Stimulated activated CD8-positive, alpha-beta memory T cell treated with anti-CD3 and anti-CD28 coated beads, Interleukin-15, amount 100 ng/mL, for 1 hour (primary cell): Measurements from ENCODE around the gene OR52D1.

Source experiments
- DNase-seq: peaks from one replicate; pipeline ENCODE4 v3.0.0-alpha.2; 2020; ENCODE audit warnings: low read depth

The OR52D1 gene

DNA sequence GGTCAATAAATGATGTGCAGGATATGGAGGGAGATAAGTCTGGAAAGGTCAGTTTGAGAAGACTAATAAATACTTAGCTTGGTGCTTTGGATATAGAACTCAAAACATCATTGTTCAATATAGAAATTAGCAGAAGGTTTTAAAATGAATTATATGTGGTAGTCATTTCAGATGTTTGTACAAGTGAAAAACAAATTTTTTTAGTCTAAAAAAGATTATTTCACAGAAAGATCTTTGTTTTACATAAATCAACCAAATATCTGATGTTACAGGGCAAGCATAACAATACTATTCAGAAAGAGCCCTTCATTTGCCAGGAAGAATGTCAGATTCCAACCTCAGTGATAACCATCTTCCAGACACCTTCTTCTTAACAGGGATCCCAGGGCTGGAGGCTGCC lies at the start of gene OR52D1:
Gene OR52D1, plus strand, starts transcription at position 301 of the 400 bp plus-strand sequence. Its CDS starts 22 bp downstream, at position 323.
- no peak for DNase-seq

DNA sequence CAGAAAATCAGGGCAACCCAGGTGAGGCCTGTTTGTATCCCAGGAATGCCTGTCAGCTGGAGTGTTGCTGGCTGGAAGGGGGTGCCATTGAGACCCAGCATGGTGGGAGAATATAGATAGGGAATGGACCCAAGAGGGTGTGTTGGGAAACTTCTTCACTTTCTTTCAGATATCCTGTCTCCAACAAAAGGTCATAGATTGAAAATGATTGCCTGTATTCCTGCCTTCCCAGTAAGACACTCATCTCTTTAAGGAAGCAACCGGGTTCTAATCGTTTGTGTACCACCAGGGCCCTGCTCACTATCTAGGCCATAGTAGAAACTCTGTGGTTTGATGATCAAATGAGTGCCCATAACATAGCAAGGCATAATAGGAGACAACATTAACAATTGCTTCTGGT lies 47.1 kb upstream of the OR52D1 start, which contains the start of gene OR51I1:
Gene OR51I1, minus strand, starts transcription at position 101 of the 400 bp plus-strand sequence. Its CDS starts 0 bp downstream, at position 101.
- DNase-seq: no peak

DNA sequence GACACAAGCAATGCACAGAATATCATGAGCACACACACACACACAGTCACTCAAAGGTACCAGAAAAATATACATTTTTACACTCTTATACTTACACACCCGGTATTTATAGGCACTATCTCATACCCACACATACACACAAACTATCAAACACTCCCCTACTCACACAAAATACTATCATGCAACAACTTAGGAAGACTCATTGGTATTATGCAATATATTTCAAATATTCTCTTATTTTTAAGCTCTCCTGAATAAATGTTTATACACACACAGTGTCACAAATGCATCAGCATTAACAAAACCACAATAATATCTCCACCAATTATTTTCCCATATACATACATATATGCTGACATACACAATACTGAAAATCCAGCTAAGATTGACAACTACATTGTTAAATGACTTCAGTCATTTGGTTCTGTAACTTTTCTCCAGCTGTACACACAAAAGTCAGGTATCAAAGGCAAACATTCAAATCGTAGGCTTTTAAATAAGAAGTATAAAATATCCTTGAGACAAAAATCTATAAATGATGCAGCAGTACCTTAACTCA lies 44.6 kb upstream of the OR52D1 start:
- DNase-seq: no peak

DNA sequence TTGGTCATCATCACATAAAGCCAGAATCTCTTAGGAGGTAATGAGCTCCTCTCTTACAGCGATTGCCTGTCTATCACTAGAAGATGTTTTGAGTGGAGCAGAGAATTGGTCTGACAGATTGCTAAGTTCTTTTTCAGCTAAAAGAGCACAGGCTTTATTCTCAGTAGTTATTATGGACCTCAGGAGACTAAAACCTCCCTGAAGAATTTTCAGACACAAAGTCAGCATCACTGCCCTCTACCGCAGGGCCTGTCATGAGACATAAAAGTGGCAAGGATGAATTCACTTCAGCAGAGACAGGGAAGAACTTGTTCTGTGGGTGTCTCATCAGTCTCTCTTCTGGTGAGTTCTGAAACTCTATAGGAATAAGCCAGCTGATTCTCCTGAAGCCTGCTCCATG lies 39.5 kb upstream of the OR52D1 start, which contains the start of gene OR51I2:
Gene OR51I2, plus strand, starts transcription at position 301 of the 400 bp plus-strand sequence. CDS start 4,166 bp downstream, outside the sequence.
- DNase-seq: no peak

DNA sequence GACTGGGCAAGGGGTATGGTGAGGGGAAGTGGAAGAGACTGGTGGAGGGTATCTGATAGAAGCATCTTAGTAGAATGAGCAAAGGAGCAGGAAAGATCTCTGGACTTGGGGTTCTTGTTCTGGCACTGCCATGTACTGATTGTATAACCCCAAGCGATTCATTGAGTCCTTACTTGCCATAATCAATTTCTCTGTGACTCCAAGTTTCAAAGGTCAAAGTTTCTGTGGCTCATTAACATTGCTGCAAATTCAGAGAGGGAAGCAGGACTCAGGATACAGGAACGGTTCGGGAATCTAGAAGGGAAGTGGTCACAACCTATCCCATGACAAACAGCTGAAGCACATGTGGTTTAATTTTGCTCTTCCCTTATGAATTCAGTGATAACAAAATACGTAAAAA lies 39.1 kb upstream of the OR52D1 start:
- DNase-seq: no peak

DNA sequence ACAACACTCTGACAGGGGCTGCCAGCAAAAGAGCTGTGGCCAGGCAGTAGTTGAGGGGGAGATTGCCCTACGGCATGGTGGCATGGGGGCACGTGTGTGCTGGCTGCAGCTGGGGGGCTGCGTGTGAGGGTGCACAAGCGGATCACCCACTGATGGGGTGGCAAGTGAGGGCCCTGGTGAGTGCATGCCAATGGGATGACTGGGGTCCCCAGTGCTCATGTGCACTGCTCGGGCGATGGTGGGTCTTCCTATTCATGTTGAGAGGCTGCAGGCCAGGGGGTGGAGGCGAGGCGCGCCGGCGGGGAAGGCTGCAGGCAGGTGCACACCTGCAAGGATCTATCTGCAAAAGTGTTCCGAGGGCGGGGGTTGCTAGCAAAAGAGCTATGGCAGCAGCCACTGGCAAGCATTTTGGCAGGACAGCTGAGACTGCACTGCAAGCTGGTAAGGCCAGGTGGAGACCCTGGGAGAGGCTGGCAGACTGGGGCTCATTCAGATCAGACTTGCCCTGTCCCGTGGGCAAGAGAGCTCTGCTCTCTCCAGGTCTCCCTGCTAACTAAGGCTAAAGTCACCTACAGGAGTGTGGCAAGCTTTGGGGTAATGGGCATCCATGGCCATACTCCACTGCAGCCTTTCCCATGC lies 27.4 kb upstream of the OR52D1 start:
- DNase-seq: no peak

DNA sequence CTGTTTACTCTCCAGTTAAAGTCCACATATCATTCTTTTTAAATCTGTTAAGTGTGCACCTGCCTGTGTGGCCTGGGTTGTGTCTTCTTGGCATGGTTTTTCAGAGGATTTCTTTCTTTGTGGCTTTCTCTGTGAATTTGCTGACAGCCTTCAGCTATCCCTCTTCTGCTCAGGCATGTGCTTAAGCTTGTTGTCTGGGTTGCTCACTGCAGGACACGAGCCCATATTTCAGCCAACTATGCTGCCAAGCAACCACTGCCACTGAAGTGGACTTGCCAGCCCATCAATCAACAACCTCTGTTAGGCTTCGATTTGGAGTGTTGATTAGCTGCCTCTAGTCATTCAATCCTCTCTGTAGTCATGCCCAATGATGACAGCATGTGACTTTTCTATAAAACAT lies 21.0 kb upstream of the OR52D1 start:
- DNase-seq: no peak

DNA sequence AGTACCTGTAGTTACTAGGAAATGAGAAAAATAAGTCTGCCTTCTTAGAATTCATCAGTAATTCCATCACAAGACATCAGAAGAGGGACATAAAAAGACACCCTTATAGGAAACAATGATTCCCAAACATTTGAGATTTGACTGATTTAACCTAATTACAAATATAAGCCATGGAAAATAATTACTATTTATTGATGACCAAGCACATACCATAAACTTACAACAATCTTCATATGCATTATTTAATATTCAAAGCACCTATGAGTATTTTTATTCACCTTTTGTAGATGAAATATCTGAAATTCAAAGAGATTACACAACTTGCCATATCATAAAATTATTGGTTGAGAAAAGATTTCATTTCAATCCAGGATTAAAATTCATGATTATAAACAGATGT lies 14.6 kb upstream of the OR52D1 start:
- DNase-seq: no peak

DNA sequence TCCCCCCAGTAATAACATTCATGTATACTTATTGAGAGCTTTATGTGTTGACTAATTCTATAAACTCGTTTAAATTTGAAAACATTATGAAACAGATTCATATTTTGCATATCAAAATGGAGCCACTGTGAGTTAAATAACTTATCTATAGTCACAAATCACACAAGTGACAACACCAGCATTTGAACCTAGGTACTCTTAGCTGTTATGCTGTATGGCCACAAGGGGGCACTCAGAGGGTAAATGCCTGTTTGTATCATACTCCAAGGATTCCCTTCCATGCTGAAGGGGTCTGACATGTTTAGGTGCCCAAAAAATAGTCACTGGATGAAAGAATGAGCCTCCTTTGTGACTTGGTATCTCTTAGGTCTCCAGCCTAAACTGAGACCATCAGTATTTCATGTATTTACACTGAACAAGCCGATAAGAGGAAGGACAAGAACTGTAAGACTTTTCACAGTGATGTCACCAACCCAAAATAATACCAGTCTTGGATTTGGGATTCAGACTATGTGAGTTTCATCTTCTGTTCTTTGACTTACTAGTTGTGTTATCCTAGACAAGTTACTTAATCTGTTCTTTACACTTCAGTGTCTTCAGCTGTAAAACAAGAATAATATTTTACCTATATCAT lies 12.2 kb upstream of the OR52D1 start:
- DNase-seq: peak; percentile 4

DNA sequence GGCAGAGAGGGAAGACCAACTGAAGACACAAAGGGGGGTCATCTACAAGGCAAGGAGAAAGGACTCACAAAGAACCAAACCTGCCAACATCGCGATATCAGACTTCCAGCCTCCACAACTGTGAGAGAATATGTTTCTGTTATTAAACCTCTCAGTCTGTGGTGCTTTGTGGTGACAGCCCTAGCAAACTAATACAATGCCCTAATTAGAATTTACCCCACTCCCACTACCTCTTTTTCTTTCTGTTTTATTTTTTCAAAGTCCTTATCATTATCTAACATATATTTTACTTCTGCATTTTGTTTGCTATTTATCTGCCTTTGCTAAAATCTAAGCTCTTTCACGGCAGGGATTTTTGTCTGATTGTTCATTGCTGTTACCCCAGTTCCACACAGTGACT lies 2.5 kb upstream of the OR52D1 start:
- DNase-seq: no peak

DNA sequence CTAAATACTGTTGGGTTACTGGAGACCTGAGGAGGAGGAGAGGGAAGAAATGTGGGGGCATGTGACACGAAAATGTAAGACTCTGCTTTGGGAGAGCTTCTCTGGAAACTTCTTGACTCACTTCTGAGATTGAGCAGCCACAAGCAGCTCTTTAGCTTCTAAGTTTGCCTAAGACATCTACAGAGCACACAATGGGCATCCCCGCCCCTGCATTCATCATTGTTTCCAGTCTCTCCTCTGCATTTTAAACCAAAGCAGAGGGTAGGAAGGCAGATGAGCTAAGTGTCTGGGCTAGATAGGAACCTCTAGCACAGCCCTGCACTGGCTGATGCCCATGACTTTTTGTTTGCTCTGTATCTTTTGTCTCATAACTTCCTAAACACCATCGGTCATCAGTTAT lies 2.1 kb upstream of the OR52D1 start:
- no peak for DNase-seq

DNA sequence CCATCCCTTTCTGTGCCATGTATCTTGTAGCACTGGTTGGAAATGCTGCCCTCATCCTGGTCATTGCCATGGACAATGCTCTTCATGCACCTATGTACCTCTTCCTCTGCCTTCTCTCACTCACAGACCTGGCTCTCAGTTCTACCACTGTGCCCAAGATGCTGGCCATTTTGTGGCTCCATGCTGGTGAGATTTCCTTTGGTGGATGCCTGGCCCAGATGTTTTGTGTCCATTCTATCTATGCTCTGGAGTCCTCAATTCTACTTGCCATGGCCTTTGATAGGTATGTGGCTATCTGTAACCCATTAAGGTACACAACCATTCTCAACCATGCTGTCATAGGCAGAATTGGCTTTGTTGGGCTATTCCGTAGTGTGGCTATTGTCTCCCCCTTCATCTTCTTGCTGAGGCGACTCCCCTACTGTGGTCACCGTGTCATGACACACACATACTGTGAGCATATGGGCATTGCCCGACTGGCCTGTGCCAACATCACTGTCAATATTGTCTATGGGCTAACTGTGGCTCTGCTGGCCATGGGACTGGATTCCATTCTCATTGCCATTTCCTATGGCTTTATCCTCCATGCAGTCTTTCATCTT lies 414 bp downstream of the OR52D1 start:
- no peak for DNase-seq

DNA sequence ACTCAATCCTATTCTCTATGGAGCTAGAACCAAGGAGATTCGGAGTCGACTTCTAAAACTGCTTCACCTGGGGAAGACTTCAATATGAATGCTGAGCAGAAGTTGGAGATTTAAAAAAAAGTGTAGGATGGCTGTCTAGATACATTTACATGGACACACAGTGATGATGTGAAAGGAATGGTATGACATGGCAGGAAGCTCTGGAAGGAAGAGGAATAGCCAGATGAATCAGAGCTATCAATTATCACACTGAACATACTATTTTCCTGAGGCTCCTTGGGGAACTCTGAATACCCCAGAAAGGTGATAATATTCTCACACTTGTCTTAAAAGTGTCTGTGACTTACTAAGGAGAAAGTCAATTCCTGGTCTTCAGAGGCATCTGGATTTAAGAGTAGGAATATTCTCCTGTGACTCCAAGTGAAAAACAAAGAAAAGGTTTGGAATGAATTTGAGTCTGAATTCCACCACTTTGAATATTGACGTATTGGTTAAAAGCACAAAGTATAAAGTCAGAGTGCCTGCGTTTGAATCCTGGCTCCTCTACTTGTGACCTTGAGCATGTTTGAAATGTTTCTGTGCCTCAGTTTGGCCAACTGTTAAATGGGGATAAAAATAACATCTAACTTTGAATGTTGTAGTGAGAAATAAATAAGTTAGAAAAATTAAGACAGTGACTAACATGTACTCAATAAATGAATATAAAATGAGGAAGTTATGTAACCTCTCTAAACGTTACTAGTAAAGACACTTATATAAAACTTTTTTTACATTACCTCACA lies 1.3 kb downstream of the OR52D1 start:
- no peak for DNase-seq

DNA sequence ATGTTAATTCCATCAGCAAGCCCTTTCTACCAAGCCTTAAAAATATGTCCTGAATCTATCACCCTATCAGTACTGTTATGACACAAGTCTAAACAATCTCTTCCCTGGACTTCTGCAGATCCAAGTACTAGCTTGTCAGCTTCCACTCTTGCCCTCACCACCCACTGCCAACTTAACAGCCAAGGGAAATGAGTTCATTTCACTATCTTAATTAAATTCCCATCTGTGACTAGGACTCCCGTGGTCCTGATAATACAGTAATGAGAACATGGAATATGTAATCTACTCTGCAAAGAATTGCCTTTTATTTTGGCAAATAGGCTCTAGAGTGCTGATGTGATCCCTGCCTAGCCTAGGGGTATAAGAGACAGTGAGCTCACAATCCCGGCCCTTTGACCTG lies 11.2 kb downstream of the OR52D1 start:
- DNase-seq: no peak

DNA sequence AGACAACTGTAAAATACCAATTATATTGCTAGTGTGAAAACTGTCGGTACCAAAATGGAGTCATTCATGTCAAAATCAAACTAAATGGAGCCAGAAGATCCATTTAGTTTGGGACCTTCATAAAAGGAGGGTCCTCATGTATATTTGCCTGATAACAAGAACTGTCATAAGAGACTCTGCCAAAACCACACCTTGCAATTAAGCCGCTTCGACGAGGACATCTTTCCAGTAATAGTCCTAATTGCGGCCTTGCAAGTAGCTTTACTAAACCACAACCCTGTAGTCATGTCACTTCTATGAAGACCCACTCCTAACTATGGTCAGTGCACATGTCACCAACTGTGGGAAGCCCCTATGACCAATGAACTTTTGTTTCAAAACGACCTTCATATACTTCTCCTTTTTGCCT lies 11.9 kb downstream of the OR52D1 start:
- no peak for DNase-seq

DNA sequence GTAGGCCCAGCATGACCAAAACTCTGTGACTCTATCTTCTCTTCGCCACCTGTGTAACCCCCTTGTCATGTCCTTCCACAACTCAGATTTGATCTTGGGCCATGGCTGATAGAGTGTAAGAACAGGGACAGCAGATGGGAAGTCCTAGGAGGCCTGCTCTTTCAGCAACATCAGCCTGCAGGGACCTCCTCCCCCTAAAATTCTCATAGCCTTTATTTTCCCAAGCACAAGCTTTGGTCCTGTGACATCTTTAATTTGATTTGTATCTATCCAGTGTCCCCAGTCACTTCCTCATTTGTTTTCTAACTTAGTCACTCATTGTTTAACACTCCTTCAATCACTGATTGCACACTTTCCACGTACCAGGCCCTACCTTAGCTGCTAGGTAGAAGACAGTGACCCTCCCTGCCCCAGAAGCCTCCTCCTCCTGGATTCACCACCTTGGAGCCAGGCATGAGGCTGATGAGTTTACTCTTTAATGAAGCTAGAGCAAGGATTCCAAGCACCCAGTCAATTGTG lies 16.0 kb downstream of the OR52D1 start:
- no peak for DNase-seq

DNA sequence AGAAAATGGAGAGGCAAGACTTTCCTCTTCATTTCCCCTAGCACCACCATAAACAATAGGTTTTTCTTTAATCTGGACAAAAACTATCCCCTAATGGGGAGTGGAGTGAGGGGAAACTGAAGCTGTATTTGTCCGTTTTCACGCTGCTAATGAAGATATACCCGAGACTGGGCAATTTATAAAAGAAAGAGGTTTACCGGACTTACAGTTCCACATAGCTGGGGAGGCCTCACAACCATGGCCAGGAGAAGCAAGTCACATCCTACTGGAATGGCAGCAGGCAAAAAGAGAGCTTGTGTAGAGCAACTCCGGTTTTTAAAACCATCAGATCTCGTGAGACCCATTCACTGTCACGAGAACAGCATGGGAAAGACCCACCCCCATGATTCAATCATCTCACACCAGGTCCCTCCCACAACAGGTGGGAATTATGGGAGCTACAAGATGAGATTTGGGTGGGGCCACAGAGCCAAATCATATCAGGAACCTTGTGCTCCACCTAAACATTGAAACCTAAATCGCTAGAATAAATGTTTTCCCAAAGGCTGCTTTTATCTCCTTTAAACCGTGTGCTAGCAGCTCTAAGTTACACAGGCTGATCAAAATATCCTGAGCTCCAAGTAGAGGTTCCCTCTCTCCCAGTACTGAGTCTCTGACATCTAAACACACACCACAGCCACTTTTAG lies 17.0 kb downstream of the OR52D1 start:
- DNase-seq: no peak

DNA sequence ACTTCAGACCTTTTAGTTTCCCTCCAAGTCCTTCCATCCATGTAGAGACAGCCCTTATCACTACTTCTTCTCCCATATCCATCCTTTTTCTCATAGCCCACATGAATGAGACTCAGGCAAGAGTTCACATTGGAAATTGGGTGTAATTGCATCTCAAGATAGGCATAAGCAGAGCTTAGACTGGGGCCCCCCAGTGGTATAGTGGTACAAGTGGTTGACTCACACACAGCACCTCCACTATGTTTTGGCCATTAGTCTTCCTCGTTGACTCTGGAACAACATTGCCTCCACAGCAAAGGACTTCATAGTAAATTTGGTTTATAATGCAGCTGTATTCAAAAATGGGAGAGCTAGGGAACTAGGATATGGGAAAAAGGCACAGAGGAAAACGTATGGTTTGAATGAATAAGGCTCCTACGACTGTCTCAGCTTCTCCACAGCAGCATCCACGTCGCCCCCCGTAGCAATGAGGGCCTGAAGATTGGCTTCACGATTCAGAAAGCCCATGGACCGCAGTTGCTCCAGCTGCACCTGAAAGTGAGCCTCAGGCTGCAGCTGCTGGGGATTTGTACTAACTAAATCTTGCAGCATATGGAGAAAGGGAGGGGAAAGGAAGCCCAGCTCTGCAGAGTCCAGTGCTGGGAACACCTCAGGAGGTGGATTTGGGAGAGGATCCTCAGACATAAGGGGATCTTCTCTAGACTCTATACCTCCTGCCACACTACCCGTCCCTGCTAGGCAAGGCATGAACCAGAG lies 18.9 kb downstream of the OR52D1 start:
- no peak for DNase-seq

DNA sequence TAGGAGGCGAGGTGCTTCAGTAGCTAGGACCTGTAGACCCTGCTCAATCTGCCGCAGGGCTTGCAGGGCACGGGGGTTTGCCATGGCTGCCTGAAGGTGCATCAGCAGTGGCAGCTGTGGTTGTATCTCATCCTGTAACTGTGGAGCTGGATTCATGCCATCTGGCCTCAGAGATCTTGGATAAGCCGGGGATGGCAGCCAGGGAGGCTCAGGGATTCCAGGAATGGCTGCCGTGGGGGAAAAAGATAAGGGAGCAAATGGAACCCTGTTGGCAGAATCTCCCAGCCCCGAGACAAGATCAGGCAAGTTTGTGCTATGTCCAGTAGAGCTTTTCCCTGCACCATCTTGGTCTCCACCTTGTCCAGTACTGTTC lies 19.4 kb downstream of the OR52D1 start:
- DNase-seq: no peak

DNA sequence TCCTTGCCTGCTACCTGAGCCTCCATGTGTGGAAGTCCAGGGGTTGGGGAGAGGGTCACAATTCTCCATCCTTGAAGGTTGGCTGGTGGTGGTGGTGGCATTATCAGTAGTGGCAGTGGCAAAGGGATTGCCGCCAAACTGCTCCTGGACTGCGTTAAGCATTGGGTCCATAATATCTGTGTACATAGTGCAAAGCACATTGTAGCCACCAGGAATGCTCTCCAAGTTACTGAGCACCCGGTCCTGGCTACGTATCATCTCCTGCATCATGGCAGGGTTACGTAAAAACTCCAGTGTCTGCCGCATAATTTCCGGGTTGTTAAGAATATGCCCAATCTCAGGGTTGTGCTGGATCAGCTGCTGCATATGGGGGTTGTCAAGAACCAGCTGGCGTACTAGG lies 20.1 kb downstream of the OR52D1 start:
- DNase-seq: no peak

DNA sequence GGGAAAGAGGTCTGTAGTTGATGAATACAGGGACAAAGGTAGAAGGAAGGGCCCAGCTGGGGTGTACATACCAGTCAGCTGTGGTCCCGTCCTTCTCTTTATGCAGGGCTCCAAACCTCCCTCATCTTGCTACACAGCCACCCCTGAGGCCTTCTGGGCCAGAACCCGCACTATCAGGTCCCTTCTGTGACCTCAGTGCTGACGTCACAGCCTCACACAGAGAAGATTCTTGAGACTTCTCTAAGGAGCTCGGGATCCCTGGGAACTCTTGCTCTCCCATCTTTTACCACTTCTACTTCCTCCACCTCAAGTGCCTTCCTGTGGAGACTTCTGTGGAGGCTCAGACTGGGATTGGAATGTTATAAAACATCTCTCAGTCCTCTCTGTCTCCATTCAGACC lies 21.3 kb downstream of the OR52D1 start, which contains the start of gene UBQLN3:
Gene UBQLN3, minus strand, starts transcription at position 155 of the 400 bp plus-strand sequence. CDS start 399 bp downstream, outside the sequence.
- DNase-seq: no peak
